ENCODE measurements around the gene ATP13A4. TPM values are rescaled to one million over a fixed set of nuclear protein-coding genes. Genes with fewer than 3 reads are reported as not detected.

ATP13A4 gene
- total RNA-seq, 2 experiments from 2014 or later = 0.44 to 2.5 TPM

DNA sequence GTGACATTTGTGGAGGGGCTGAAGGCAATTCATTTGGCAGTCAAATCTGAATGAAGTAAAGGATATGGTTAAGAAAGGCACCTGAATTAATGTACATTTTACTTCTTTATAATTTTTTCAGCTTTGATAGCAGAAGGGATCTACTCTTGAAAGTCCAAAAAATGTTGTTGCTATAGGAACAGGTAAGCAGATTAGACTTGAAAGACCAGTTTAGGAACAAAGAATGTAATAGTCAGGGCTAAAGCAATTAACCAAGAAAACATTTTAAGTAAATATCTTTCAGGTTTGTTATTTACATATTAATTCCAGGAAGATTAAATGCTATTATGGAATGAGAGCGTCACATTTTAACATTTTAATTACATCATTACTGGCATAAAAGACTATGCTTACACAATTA lies 1.1 kb downstream of the ATP13A4 start:
- ChIA-PET CTCF (ENCODE audit: unreplicated experiment) (no interaction called here), POLR2A (no interaction called here)
- Histone ChIP-seq H3K9me2 (ENCODE audit: insufficient read depth, low read length) (no peaks in the 10 kb centered on the region), H4K20me1 (ENCODE audit: insufficient read depth, low read length) (no peaks in the 10 kb centered on the region), H3K4me3 (ENCODE audit: low read depth, low read length, poor library complexity, severe bottlenecking) (no peak overlapping the region), H3K27ac (ENCODE audit: low read depth, low read length, poor library complexity, severe bottlenecking) (no peak overlapping the region), H2AFZ (ENCODE audit: low read length) (no peak overlapping the region), H3K9me3 (ENCODE audit: low read length) (no peaks in the 10 kb centered on the region), H3K4me1 (ENCODE audit: insufficient read depth, low read length, poor library complexity, severe bottlenecking) (no peaks in the 10 kb centered on the region), H3K79me2 (ENCODE audit: insufficient read depth, low read depth, low read length) (no peaks in the 10 kb centered on the region), H3K36me3 (ENCODE audit: insufficient read depth, low read length) (no peaks in the 10 kb centered on the region), H3K4me2 (ENCODE audit: low read length) (no peak overlapping the region)
- no TSS peak for BruUV-seq (replicated peaks)
- intact Hi-C loops (cut with micrococcal nuclease; ENCODE audit: unreplicated experiment) = no loop called here
- DNase-seq (ENCODE audit: low spot score) = no peak
- TF ChIP-seq EZH2phosphoT487 (IDR thresholded peaks at IDR 0.05; ENCODE audit: borderline replicate concordance, low read depth, low read length) = no peak
- TF ChIP-seq, protein P1, sequence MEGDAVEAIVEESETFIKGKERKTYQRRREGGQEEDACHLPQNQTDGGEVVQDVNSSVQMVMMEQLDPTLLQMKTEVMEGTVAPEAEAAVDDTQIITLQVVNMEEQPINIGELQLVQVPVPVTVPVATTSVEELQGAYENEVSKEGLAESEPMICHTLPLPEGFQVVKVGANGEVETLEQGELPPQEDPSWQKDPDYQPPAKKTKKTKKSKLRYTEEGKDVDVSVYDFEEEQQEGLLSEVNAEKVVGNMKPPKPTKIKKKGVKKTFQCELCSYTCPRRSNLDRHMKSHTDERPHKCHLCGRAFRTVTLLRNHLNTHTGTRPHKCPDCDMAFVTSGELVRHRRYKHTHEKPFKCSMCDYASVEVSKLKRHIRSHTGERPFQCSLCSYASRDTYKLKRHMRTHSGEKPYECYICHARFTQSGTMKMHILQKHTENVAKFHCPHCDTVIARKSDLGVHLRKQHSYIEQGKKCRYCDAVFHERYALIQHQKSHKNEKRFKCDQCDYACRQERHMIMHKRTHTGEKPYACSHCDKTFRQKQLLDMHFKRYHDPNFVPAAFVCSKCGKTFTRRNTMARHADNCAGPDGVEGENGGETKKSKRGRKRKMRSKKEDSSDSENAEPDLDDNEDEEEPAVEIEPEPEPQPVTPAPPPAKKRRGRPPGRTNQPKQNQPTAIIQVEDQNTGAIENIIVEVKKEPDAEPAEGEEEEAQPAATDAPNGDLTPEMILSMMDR (conservative IDR thresholded peaks at IDR 0.05; ENCODE audit: low read length) = no peak

DNA sequence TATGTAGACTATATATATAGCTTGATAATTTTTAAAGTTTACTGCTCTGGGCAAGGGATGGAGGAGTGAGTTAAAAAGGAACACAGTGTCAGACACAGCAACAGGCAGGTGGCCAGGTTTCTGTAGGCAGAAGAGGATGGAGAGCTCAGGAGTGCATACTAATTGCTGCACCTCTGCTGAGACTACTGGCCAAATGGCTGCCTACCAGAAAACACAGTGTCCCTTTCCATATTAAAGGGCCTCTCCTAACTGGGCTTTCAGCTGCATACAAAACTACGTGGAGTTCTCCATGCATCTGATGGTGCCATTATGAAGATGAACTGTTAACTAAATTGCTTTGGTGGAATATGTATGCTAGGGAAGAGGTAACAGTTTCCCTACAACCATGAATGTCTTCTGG lies 1.8 kb downstream of the ATP13A4 start:
- Histone ChIP-seq H3K36me3 (ENCODE audit: insufficient read depth, low read length) (no peaks in the 10 kb centered on the region), H2AFZ (ENCODE audit: low read length) (no peak overlapping the region), H3K27ac (ENCODE audit: low read depth, low read length, poor library complexity, severe bottlenecking) (no peak overlapping the region), H3K79me2 (ENCODE audit: insufficient read depth, low read depth, low read length) (no peaks in the 10 kb centered on the region), H3K4me1 (ENCODE audit: insufficient read depth, low read length, poor library complexity, severe bottlenecking) (no peaks in the 10 kb centered on the region), H3K9me3 (ENCODE audit: low read length) (no peaks in the 10 kb centered on the region), H4K20me1 (ENCODE audit: insufficient read depth, low read length) (no peaks in the 10 kb centered on the region), H3K4me3 (ENCODE audit: low read depth, low read length, poor library complexity, severe bottlenecking) (no peak overlapping the region), H3K4me2 (ENCODE audit: low read length) (no peak overlapping the region), H3K9me2 (ENCODE audit: insufficient read depth, low read length) (no peaks in the 10 kb centered on the region)
- ChIA-PET POLR2A (interaction anchor here (0.5 to 1.4 kb wide), 5 partner anchors 10 to 246 kb away, joined by 3 to 9 read pairs (median 4); no protein-coding TSS in a partner anchor), CTCF (ENCODE audit: unreplicated experiment) (no interaction called here)
- DNase-seq (ENCODE audit: low spot score) = no peak
- no TSS peak for BruUV-seq (replicated peaks)
- intact Hi-C loops (cut with micrococcal nuclease; ENCODE audit: unreplicated experiment) = no loop called here
- no peak for TF ChIP-seq EZH2phosphoT487 (IDR thresholded peaks at IDR 0.05; ENCODE audit: borderline replicate concordance, low read depth, low read length)
- TF ChIP-seq, protein P1 (conservative IDR thresholded peaks at IDR 0.05; ENCODE audit: low read length) = no peak

DNA sequence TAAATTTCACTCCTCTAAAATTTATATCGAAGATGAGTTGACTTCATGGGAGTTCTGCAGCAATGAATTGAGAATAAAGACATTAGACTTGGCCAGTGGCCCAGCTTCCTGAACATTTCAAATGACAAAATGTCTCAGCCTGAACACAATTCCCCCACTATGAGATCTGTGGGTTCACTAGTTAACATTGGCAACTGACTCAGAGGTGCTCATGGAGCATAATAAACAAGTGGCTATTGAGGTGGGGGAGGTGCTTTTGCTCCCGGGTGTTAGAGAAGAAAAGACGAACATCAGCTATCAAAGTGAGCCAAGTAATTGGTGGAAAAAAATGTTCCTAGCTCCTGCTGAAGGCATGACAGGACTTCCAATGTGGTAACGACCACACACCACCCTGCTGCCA lies 6.3 kb downstream of the ATP13A4 start:
- Histone ChIP-seq H3K79me2 (ENCODE audit: insufficient read depth, low read depth, low read length) (no peaks in the 10 kb centered on the region), H2AFZ (ENCODE audit: low read length) (no peak overlapping the region), H3K27ac (ENCODE audit: low read depth, low read length, poor library complexity, severe bottlenecking) (no peak overlapping the region), H3K4me3 (ENCODE audit: low read depth, low read length, poor library complexity, severe bottlenecking) (no peak overlapping the region), H3K9me2 (ENCODE audit: insufficient read depth, low read length) (no peaks in the 10 kb centered on the region), H4K20me1 (ENCODE audit: insufficient read depth, low read length) (no peaks in the 10 kb centered on the region), H3K4me1 (ENCODE audit: insufficient read depth, low read length, poor library complexity, severe bottlenecking) (no peaks in the 10 kb centered on the region), H3K36me3 (ENCODE audit: insufficient read depth, low read length) (no peaks in the 10 kb centered on the region), H3K4me2 (ENCODE audit: low read length) (no peak overlapping the region), H3K9me3 (ENCODE audit: low read length) (no peaks in the 10 kb centered on the region)
- TF ChIP-seq EZH2phosphoT487 (IDR thresholded peaks at IDR 0.05; ENCODE audit: borderline replicate concordance, low read depth, low read length) = no peak
- TF ChIP-seq, protein P1 (conservative IDR thresholded peaks at IDR 0.05; ENCODE audit: low read length) = no peak
- ChIA-PET POLR2A (no interaction called here), CTCF (ENCODE audit: unreplicated experiment) (no interaction called here)
- BruUV-seq (replicated peaks) = no TSS peak
- intact Hi-C loops (cut with micrococcal nuclease; ENCODE audit: unreplicated experiment) = no loop called here
- DNase-seq (ENCODE audit: low spot score) = no peak
